ENCODE measurements around the gene F8.

DNA sequence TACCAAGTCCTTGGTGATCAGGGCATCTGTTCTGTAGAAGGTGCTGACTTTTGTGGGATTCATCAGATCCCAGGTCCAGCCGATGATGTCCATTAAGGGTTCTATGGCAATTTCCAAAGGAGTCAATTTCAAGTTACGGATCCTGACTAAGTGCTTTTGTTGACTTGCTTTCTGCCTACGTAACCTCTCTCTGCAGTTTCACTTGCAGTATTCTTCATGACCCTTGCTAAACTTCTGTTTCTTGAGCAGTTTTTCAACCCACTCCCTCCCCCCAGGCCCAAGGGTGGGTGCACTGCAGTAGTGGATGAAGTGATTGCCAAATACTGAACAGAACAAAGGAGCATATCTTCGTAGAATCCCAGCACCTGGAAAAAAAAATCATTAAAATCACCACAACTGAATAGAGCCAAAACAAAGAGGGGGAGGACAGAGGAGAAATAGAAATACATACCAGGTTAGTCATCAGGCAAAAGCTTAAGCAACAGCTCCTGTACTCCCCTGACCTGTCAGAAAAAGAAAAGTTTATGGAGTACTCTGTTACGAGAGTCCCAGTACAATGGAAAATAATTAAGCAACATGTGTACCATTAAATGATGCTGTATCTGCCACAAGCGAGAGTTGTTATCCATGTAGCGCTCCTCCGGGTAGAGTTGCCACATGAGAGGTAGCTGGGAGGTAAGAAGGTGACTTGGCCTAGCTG, 42.7 kb upstream of the F8 start:
- TF ChIP-seq EZH2 (IDR thresholded peaks at IDR 0.05; ENCODE audit: low read length, unreplicated experiment) = no peak
- TF ChIP-seq, protein P1, sequence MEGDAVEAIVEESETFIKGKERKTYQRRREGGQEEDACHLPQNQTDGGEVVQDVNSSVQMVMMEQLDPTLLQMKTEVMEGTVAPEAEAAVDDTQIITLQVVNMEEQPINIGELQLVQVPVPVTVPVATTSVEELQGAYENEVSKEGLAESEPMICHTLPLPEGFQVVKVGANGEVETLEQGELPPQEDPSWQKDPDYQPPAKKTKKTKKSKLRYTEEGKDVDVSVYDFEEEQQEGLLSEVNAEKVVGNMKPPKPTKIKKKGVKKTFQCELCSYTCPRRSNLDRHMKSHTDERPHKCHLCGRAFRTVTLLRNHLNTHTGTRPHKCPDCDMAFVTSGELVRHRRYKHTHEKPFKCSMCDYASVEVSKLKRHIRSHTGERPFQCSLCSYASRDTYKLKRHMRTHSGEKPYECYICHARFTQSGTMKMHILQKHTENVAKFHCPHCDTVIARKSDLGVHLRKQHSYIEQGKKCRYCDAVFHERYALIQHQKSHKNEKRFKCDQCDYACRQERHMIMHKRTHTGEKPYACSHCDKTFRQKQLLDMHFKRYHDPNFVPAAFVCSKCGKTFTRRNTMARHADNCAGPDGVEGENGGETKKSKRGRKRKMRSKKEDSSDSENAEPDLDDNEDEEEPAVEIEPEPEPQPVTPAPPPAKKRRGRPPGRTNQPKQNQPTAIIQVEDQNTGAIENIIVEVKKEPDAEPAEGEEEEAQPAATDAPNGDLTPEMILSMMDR (conservative IDR thresholded peaks at IDR 0.05; ENCODE audit: low read depth, low read length) = no peak
- TF ChIP-seq EZH2phosphoT487 (IDR thresholded peaks at IDR 0.05; ENCODE audit: borderline replicate concordance, low read length) = no peak
